Fibroblast of mammary gland (primary cell): Measurements from ENCODE around the gene NPHP1.

Experiments used
- DNase-seq: peaks from one replicate; pipeline ENCODE4 v3.0.0-alpha.2; 2010; ENCODE audit warnings: low read depth
- H3K4me3 ChIP-seq: 2 replicates; pipeline ENCODE4 v1.5.1; 2011; ENCODE audit warnings: low read depth, mild to moderate bottlenecking, low read length, moderate library complexity; ENCODE audit not compliant: control insufficient read depth
- CTCF ChIP-seq: conservative IDR thresholded peaks from 2 replicates; pipeline ENCODE4 v1.5.1; 2011; ENCODE audit warnings: low read depth, low read length, inconsistent platforms; ENCODE audit not compliant: control insufficient read depth, insufficient read depth

NPHP1 gene

GRCh38 chr2:110153416-110153815 is 51.4 kb downstream of the NPHP1 start:
- DNase-seq: peak; percentile 4
- TF ChIP-seq CTCF: no peak

GRCh38 chr2:110152943-110153342 is 51.9 kb downstream of the NPHP1 start:
- no peak for TF ChIP-seq CTCF
- no peak for DNase-seq
- H3K4me3 ChIP-seq: no peak overlapping the region

More at GRCh38 chr2:110153416-110153815, 51.4 kb downstream of the NPHP1 start:
- H3K4me3 ChIP-seq: no peak overlapping the region

- no peak overlapping the region for H3K4me3 ChIP-seq
- peak; percentile 87 for DNase-seq
- TF ChIP-seq CTCF: no peak
Observed at GRCh38 chr2:110149330-110150220, 55.2 kb downstream of the NPHP1 start.

GRCh38 chr2:110146945-110147332 is 57.9 kb downstream of the NPHP1 start:
- no peak for DNase-seq
- no peak for TF ChIP-seq CTCF
- H3K4me3 ChIP-seq: no peak overlapping the region

GRCh38 chr2:110146183-110146944 is 58.4 kb downstream of the NPHP1 start:
- H3K4me3 ChIP-seq: no peak overlapping the region
- no peak for TF ChIP-seq CTCF
- DNase-seq: no peak

- no peak overlapping the region for H3K4me3 ChIP-seq
- no peak for DNase-seq
- no peak for TF ChIP-seq CTCF
Observed at GRCh38 chr2:110143982-110144381, 60.8 kb downstream of the NPHP1 start.
